Stimulated activated naive CD8-positive, alpha-beta T cell treated with anti-CD3 and anti-CD28 coated beads, Interleukin-15, Interleukin-2, amounts not matched to agents 100 U/mL and 50 U/mL, for 24 hours (primary cell): ENCODE measurements around the gene MAK.
"Not testable (repeated sequence)": the region's sequence is repeated elsewhere in the genome, so short reads cannot be mapped to it uniquely, and the experiment has no call there.

ENCODE experiments used
- ATAC-seq: fragments of 150-1000 bp; cut with Tn5 transposase; one replicate; pipeline ENCODE4 v1.10.0; 2021
- DNase-seq: peaks from one replicate; pipeline ENCODE4 v3.0.0; 2021

MAK gene

DNA sequence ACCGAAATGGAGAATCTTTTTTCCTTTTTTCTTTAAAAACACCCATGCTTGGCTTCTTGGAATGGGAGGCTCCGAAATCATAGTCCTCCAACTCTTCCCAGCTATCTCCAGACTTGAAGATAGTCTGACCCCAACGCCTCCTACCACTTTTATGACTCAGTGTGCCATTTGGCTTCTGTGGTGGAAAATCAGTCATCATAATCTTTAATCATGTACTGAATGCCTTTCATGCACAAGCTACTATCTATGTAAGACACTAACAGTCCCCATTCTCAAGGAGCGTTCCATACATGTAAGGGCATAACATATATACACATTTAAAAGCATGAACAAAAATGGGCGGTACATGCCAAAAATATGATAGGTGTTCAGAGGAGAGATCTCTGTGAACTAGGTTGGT is 46.7 kb downstream of the MAK start:
- DNase-seq (no peak), ATAC-seq (peak; percentile 73)

DNA sequence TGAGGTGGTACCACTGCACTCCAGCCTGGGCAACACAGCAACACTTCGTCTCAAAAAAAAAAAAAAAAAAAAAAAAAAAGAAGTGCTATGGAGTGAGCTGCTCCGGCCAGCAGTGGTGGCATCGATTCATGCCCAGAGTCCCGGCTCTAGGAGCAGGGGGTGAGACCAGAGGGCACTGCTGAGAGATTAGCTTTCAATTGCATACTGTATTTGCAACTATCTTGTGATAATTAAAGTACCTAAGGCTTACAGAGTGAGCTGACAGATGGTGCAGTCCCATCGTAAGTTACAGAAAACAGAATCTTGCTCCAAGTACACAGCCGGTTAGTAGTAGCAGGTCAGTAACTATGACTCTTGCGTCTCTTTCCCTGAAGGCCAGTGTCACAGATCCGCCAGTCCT is 59.3 kb downstream of the MAK start:
- ATAC-seq (no peak), DNase-seq (no peak)

DNA sequence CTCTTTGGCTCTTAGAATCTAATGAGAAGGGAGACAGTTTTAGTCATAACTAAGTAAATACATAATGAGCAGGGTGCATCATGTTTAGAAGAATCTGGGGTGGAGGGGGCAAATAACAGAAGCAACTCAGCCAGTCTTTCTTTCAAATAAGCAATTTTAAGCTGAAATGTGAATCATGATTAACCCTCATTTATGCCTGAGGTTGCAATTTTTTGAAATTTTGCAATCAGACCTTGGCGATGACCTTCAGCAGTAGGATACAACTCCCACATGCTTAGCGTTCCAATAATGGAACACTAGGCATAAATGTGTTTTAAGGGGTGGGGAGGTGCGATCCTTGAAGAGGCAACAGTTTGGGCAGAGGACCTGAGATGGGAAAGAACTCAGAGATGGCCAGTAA is 60.1 kb downstream of the MAK start:
- no peak for DNase-seq
- ATAC-seq, result no peak

DNA sequence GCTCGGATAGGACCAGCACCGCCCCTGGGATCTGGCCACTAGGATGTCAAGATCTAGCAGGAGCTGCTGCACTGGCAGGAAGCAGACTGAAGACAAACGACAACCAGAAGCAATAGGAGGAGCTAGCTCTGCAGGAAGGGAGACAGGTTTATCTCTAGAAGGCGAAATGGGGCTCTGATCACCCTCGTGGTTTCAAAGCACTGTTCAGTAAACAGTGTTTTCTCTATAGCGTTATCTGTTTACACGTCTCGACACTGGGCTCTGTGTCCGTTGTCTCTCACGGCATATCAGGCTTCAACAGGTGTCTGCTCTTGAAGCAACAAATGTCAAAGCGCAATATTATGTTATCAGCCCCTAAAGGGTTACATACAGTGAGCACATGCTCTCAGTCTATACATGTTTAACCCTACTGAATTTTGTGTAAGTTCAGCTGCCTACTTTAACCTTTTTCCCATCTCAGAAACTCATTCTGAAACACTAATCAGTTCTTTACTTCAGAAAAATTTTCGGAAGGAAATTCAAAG is 66.9 kb downstream of the MAK start:
- no peak for DNase-seq
- ATAC-seq, result no peak

DNA sequence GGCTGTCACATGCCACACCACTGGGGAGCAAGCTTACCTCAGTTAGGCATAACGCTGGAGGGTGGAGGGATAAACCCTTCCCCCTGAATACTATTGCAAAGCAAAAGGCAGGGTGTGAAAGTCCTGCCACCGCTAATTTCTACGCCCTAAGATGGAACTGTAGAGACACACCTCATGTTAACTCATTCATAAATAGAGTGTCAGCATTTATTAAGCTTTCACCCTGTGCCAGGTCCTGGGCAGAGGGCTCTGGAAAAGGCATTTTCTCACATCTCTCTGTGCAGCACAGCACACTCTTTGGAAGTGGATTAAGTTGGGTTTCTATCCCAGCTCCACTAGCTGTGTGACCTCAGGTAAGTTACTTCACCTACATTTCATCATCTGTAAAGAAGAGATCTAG is 68.9 kb downstream of the MAK start:
- no peak for DNase-seq
- no peak for ATAC-seq

DNA sequence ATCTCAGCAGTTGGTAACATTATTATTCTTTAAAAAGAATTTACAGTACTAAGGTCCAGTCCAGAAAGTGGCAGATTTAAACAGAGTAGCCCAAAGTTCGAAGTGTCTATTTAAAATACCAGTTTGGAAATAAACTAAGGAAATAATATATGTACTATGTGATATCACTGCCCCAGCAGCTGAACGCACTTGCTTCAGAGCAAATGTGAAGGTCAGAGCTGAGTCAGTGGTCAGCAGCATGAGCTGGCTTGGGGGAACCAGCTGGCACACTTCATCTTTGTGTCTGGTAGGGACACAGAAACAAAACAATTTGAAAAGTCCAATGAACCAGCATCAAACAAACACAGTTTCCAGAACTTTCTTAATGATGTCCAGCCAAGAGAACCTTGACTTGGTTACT is 75.3 kb downstream of the MAK start:
- DNase-seq (no peak), ATAC-seq (no peak)

DNA sequence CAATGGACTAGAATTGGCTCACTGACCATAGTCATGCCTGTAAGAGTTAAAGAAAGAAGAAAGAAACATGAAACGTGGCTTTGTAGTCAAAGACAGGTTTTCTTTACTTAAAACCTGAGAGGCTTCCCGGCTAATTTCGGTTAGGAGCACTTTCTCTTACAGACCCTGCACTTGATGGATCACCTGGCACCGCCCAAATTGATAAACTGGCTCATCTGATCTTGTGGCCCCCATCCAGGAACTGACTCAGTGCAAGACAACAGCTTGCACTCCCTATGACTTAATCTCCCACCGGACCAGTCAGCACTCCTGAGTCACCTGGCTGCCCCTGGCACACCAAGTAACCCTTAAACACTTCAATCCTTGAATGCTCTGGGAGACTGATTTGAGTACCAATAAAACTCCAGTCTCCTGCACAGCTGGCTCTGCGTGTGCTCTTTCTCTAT is 78.4 kb downstream of the MAK start:
- ATAC-seq, result no peak
- DNase-seq, result no peak

DNA sequence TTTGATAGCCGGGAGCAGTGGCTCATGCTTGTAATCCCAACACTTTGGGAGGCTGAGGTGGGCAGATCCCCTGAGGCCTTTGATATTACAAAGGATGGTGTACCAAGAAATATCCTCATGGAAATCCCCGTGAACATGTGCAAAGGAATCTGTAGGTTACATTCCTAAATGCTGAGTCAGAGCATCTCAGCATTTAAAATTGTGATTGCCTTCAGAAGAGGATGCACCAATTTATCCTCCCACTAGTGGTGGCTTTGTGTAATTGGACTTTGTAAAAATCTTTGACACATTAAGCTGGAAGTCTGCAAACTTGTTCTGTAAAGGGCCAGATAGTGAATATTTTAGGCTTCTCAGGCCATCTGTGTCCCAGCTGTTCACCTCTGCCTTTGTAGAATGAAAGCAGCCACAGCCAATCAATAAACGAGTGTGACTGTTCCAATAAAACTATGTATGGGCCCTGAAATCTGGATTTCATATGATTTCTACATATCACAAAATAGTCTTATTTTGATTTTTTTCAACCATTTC is 79.0 kb downstream of the MAK start:
- DNase-seq (no peak), ATAC-seq (no peak)

DNA sequence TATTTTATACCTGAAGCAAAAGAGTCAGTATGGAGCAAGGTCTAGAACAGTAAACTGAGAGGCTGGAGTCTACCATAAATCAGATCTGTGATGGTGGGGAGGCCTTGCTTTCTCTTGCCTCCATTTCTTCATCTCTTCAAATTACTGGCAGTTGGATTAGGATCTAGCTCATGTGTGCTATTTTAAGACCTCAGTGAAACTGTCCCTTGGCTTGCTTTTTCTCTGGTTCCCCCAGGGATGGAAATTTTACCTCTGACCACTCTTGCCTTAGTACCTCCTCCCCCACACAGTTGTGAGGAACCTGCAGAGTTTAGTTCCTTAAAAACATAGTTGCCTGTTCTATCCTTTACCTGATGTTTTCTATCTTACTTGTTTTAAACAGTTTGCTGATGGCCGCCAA is 82.3 kb downstream of the MAK start:
- ATAC-seq (no peak), DNase-seq (no peak)

DNA sequence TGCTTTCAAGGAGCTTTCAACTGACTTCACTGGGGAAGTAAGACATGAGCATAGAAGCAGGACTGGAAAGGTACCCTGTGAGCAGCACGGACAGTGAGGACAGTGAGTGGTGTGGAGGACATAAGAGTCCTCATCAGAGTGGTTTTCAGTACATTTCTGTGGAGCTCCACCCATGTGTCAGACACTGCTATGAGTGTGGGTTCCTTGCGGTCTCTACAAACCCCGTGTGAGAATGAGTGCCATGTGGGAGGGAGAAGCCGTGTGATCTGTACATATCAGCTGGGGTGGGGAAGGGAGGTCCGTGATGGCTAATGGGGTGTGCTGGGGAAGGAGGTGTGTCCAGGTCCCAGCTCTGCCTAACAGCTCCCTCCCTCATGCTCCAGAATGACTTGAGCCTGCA is 86.6 kb downstream of the MAK start:
- not testable (repeated sequence) for ATAC-seq

DNA sequence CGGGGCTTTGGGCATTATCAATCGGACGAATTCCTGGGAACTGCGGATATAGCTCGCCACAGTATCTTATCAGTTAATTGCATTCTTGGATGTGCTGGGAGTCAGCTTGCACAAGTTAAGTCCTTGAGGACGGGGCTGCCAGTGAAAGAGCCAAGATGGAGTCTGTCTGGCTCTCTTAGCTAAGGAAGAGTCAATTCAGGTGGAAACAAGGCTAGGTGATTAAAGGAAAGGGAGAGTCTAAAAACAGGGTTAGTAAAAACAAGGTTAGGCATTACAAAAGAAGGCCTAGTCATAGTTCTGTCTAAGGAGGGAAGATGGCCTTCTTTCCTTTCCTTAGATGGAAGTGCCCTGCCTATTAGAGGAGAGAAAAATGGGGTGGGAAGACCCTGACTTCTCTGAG is 87.8 kb downstream of the MAK start:
- not testable (repeated sequence) for ATAC-seq, DNase-seq

More for the DNA sequence above, 86.6 kb downstream of the MAK start:
- not testable (repeated sequence) for DNase-seq

DNA sequence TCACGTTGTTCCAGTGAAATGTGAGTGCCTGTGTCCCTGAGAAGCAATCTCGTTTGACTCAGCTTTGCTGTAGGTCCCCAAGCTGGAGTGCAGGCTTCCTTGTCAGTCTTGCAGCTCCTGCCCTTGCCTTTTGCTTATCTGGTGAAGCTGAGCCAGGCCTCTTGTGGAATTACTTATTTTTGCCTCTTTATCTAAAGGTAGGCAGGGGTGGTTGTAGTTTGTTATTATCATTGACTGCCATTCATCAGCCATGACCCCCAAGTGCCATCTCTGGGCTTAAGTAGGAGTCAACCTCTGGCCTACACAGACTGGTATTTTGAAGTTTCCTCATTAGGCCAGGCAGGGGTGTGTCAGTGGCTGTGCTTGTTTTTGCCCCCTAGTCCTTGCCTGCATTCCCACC is 88.6 kb downstream of the MAK start:
- ATAC-seq, result no peak
- no peak for DNase-seq

DNA sequence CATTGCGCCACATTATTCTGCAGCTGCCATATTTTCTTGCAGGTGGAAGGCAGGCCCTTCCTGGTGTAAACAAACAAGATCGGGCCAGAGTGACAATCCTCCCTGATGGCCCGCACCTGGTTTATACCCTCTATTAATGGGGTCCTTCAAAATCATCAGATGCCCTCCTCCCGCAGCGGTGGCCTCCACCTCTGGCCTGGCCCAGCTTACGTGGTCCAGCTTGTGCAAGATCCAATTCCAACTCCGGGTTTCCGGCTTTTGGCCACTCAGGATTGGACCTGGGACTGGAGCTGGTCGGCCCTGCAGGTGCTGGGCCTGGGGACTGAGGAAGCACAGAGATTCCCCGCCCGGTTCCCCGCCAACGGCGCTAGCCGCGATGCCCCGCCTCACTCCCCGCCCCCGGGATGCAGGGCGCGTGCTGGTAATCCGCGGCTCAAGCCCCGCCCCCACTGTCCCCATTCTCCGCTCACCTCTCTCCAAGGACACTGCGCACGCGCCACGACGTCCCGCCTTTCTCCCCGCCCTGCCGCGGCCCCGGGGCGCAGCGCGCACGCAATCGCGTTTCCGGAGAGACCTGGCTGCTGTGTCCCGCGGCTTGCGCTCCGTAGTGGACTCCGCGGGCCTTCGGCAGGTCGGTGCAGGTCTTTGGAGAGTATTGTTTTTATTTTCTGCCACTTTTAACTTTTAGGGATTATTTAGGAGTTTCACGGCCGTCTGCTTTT is 90.9 kb downstream of the MAK start, which contains the start of gene TMEM14B:
Gene TMEM14B, plus strand, starts transcription at position 555 of the 722 bp plus-strand sequence. CDS start 1,441 bp downstream, outside the sequence.
- ATAC-seq, result peak; percentile 97
- peak; percentile 100 for DNase-seq

DNA sequence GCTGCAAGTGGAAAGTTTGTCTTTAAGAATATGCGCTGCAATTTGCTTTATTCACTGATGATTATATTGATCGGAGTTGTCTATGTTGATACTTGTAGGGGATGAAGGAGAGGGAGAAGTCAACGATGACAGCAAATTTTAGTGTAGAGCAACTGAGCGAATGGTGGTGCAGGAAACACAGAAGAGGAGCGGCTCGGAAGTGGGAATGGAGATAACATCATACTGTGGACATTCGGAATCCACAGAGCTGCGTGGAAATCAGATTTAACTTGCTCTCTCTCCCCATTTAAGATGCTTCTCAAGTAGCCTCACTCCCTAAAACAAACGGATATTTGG is 91.5 kb downstream of the MAK start:
- DNase-seq (no peak), ATAC-seq (no peak)

DNA sequence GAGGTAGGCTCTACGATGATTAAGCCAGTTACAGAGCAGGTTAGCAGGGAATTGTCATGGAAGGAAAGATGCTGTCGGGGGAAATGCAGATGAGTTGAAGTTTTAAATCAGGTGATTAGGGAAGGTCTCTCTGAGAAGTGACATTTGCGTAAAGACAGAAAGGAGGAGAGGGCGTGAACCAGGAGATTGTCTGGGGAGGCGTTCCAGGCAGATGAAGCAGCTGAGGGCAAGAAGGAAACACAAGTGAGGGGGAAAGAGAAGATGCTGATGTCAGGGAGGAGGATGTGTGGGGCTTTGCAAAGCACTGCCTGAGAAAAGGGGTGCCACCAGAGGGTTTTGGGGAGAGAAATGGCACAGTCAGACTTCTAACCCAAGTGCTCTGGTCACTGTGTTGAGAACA is 93.2 kb downstream of the MAK start:
- ATAC-seq (no peak), DNase-seq (no peak)

DNA sequence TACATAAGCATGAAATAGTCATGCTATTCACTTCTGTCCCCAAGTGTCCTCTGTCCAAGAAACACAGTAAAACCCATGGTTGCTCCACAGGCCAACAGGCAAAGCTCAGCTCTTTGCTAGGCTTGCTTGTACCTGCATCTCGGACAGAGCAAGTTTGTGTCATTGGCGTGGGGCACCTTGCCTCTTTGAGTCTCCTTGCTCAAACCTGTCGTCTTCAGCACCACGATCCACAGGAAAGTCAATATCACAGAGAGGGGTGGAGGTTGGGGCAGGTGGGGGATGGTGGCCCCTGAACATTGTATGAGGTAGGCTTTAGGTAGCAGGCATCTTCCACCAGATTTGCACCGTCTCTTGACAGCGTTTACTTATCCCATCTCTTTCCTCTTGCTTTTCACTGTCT is 94.8 kb downstream of the MAK start:
- ATAC-seq, result no peak

DNA sequence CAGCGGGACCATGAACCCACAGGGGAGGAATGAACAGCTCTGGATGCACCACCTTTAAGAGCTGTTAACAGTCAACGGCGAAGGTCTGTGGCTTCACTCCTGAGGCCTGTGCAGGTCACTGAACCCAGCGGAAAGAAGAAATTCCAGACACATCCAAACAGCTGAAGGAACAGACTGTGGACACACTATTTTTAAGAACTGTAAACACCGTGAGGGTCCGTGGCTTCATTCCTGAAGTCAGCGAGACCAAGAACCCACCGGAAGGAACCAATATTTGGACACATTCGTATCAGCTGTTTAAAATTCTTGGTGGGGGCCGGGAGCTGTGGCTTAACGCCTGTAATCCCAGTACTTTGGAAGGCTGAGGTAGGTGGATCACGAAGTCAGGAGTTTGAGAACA is 96.1 kb downstream of the MAK start:
- DNase-seq, result no peak
- no peak for ATAC-seq

More for the DNA sequence above, 94.8 kb downstream of the MAK start:
- DNase-seq, result no peak

DNA sequence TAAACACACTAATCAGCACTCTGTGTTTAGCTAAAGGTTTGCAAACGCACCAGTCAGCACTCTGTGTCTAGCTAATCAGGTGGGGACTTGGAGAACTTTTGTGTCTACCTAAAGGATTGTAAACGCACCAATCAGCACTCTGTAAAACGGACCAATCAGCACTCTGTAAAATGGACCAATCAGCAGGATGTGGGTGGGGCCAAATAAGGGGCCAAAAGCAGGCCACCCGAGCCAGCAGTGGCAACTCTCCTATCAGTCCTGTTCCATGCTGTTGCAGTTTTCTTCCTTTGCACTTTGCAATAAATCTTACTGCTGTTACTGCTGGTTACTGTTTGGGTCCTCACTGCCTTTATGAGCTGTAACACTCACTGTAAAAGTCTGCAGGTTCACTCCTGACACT is 96.7 kb downstream of the MAK start:
- not testable (repeated sequence) for DNase-seq, ATAC-seq

DNA sequence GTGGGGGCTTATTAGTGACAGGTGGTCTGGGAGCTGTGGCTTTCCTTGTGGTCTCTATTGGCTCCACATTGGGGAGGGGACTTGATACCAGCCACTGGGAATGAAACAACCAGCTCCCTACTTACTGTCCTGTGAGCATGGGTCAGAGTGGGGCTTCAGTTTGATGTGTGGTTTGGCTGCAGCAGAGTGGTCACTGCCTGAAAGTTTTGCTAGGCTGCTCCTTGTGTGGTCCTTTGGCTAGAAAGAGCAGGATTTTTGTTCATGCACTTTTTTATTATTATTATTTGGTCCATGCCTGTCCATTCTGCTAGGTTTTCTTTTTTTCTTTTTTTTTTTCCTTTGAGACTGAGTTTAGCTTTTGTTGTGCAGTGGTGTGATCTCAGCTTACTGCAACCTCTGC is 98.3 kb downstream of the MAK start:
- no peak for DNase-seq
- ATAC-seq, result no peak

DNA sequence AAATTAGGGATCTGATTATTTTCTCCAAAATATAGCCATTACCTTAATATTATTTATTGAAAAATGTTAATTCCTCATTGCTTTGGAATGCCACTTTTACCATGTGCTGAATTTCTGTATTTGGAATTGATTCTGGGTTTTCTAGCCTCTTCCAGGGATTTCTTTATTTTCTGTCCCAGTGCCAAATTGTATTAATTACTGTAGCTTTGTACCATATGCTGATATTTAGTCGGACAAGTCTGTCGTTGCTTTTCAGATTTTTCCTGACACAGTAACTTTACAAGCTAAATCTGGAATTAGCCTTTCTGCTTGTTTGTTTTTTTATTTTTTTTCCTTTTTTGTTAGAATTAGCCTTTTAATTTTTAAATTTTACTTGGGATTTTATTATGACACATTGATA is 101.6 kb downstream of the MAK start:
- ATAC-seq (no peak), DNase-seq (no peak)

DNA sequence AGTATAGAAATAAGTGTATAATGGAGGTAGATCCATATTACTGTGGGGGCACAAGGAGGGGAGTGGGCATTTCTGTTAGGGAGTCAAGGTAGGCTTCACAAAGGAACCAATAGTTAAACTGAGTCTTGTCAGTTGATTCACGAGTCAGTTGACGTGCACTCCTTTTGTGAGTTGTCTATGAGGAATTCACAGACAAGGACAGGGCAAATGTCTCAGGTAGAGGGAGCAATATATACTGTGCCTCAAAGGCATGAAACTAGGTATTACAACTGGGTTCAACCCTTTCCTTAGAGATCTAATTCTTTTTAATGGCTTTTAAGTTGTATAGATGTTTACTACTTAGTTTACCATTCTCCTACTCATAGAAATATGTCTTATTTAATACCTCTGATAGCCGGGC is 104.5 kb downstream of the MAK start:
- no peak for ATAC-seq
- DNase-seq, result no peak

DNA sequence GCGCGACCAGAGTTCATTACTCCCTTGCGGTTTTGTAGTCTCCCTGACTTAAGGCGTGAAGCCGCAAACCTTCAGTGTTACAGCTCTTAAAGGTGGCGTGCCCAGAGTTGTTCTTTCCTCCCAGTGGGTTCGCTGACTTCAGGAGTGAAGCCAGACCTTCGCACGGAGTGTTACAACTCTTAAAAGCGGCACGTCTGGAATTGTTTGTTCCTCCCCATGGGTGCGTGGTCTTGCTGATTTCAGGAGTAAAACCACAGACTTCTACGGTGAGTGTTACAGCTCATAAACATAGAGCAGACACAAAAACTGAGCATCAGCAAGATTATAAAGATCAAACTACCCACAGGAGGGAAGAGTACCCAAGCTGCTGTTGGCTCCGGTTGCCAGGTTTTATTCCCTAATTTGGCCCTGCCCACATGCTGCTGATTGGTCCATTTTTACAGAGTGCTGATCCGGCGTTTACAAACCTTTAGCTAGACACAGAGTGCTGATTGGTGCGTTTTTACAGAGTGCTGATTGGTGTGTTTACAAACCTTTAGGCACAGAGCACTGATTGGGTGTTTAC is 105.1 kb downstream of the MAK start:
- DNase-seq (no peak), ATAC-seq (no peak)

DNA sequence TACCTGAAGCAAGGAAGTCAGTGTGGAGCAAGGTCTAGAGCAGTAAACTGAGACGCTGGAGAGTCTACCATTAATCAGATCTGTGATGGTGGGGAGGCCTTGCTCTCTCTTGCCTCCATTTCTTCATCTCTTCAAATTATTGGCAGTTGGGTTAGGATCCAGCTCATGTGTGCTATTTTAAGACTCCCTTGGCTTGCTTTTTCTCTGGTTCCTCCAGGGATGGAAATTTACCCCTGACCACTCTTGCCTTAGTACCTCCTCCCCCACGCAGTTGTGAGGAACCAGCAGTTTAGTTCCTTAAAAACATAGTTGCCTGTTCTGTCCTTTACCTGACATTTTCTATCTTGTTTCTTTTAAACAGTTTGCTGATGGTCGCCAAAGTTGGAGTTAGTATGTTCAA is 108.1 kb downstream of the MAK start:
- no peak for ATAC-seq
- no peak for DNase-seq

DNA sequence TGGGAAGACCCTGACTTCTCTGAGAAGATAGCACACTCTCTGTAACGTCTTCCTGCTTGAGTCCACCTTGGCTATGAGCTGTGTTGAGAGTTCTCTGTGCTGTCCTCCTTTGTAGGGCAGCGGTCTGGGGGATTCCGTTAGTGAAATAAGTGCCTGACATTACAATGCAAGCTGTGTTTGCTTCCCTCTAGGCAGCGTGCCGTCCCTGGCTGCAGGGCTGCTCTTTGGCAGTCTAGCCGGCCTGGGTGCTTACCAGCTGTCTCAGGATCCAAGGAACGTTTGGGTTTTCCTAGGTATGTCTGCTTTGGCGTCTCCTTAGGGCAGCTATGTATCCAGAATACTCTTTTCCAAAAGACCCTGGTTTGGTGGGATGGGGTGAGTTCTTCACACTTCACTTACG is 112.6 kb downstream of the MAK start:
- ATAC-seq (no peak), DNase-seq (no peak)
